NCI-H748 (cell line): Measurements from ENCODE around the gene ARSD.

Experiments
- DNase-seq: peaks from one replicate; lab custom pipeline; 2025; ENCODE audit not compliant: unreplicated experiment; lab: John Stamatoyannopoulos, UW

ARSD gene

DNA sequence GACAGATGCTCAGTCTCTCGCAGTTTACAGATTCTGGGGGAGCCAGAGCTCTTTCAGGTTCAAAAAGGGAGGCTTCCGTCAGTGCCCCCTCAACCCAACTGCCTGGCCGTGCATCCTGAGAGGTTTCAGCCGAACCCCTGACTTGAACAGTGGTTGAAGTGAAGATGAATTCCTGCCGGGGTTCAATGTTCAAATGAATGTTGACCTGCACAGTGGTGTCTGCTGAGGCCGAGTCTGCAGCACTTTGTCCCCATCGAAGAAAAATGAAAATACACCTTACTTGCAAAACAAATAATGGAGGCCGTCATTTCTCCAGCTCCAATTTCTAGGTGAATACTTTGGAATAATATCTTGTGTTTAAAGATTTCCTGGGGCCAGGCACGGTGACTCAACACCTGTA, 66.7 kb downstream of the ARSD start:
- DNase-seq: no peak

DNA sequence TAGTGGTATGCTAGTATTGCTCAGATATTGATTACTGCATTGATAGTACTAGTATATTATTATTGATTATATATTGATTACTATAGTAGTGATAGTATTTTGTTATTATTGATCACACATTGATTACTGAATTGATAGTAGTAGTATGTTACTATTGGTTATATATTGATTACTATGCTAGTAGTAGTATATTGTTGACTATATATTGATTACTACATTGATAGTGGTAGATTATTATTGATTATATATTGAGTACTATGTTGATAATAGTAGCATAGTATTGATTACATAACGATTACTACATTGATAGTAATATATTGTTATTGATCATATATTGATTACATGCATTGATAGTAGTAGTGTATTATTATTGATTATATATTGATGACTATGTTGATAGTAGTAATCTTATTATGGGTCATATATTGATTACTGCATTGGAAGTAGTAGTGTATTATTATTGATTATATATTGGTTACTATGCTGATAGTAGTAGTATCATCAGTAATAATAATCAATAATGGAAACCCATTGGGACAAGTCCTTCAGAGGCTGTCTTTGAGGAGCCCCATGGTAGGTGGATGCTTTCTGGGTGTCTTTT, 69.8 kb downstream of the ARSD start:
- DNase-seq: no peak

DNA sequence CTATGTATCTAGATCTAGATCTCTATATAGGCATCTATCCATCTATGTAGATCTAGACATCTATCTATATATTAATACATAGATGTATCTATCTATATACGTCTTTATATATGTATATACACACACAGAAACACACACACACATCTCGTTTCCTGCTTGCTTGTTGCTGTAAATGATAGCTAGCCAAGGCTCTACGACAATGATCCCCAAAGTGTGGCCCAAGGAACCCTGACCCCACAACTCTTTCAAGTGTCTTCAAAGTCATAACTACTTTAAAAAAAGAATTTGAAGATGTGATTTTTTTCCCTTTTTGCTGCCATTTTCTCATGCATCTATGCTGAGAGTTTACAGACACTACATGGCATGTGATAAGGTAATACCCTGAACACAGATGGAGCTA, 71.6 kb downstream of the ARSD start:
- DNase-seq: no peak

DNA sequence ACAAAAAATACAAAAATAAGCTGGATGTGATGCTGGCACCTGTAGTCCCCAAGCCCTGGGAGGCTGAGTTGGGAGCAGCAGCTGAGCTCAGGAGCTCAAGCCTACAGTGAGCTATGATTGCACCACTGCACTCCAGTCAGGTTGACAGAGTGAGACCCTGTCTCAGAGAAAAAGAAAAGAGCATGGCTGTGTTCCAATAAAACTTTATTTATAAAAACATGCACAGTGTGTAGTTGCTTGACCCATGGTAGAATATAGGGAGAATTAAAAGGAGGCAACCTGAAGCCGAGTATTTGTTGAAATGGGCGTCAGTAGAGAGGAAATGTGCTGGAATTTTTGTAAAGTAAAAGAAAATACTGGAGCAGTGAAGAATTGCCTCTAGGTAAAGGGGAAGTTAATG, 73.4 kb downstream of the ARSD start:
- no peak for DNase-seq

DNA sequence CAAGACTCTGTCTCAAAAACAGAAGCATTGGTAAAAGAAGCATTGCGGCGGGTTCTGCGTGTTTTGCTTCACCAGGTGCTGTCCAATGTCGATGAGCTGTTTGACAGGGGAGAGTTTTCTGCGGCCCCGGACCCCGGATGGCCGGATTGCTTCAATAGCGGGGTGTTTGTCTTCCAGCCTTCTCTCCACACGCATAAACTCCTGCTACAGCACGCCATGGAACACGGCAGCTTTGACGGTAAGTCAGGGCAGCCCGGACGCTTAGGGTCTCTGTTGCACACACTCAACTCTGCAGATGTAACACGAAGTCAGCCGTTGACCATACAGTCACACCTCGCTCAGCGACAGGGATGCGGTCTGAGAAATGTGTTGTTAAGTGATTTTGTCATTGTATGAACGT, 74.2 kb downstream of the ARSD start:
- no peak for DNase-seq
